GM19328 (cell line): ENCODE data around the gene PBX2.
A peak's percentile ranks its signal among the peaks of the same experiment; 100 is the strongest.
"Not testable (repeated sequence)": the region's sequence is repeated elsewhere in the genome, so short reads cannot be mapped to it uniquely, and the experiment has no call there.

Source experiments
- ATAC-seq: cut with Tn5 transposase; IDR thresholded peaks from one replicate; pipeline ENCODE4 v1.9.1; 2021; ENCODE audit warnings: mild to moderate bottlenecking, moderate library complexity; ENCODE audit not compliant: unreplicated experiment

The PBX2 gene

GRCh38 chr6:32203426-32204267, 13.6 kb upstream of the PBX2 start:
- no peak for ATAC-seq

- ATAC-seq = no peak
These were observed 12.2 kb upstream of the PBX2 start for GRCh38 chr6:32202186-32202585.

- ATAC-seq = no peak
These were observed 10.9 kb upstream of the PBX2 start for GRCh38 chr6:32200711-32201475.

GRCh38 chr6:32198866-32199265, 8.9 kb upstream of the PBX2 start:
- ATAC-seq = no peak

GRCh38 chr6:32198345-32198696, 8.3 kb upstream of the PBX2 start:
- no peak for ATAC-seq

- ATAC-seq = no peak
These were observed 6.9 kb upstream of the PBX2 start for GRCh38 chr6:32196682-32197616.

- peak; percentile 79 for ATAC-seq
These were observed 6.1 kb upstream of the PBX2 start for GRCh38 chr6:32195902-32196681.

- ATAC-seq = peak; percentile 76
These were observed 5.6 kb upstream of the PBX2 start for GRCh38 chr6:32195652-32195901.

GRCh38 chr6:32194825-32195651, 5.0 kb upstream of the PBX2 start:
- no peak for ATAC-seq

- no peak for ATAC-seq
These were observed 4.4 kb upstream of the PBX2 start for GRCh38 chr6:32194388-32194787.

GRCh38 chr6:32193096-32193495, 3.1 kb upstream of the PBX2 start:
- ATAC-seq = not testable (repeated sequence)

- no peak for ATAC-seq
These were observed 2.6 kb upstream of the PBX2 start, which contains the start of gene GPSM3 for GRCh38 chr6:32192608-32193039. Gene GPSM3, minus strand, starts transcription at chr6:32192643. Its CDS starts 130 bp downstream, at chr6:32192513.

- no peak for ATAC-seq
These were observed 1.9 kb upstream of the PBX2 start for GRCh38 chr6:32191696-32192607.

GRCh38 chr6:32190911-32191677, 1.1 kb upstream of the PBX2 start:
- no peak for ATAC-seq

GRCh38 chr6:32189742-32190053, 304 bp downstream of the PBX2 start:
- ATAC-seq = no peak

- no peak for ATAC-seq
These were observed 797 bp downstream of the PBX2 start for GRCh38 chr6:32189069-32189741.

GRCh38 chr6:32188381-32189068, 1.5 kb downstream of the PBX2 start:
- no peak for ATAC-seq
